IPS-20b (cell line): Measurements from ENCODE around the gene PSORS1C2.

Source experiments
- H3K27ac ChIP-seq: one replicate; pipeline ENCODE4 v1.5.1; 2013; ENCODE audit warnings: low read length
- H3K27me3 ChIP-seq: 2 replicates; pipeline ENCODE4 v1.6.1; 2013; ENCODE audit warnings: mild to moderate bottlenecking, low read length, inconsistent platforms; ENCODE audit not compliant: insufficient read depth
- H3K36me3 ChIP-seq: 2 replicates; pipeline ENCODE4 v1.6.1; 2013; ENCODE audit warnings: low read depth, mild to moderate bottlenecking, inconsistent platforms, low read length, moderate library complexity; ENCODE audit not compliant: insufficient read depth
- H3K4me1 ChIP-seq: 2 replicates; pipeline ENCODE4 v1.6.1; 2013; ENCODE audit warnings: mild to moderate bottlenecking, control low read depth, inconsistent platforms, low read length, moderate library complexity; ENCODE audit not compliant: insufficient read depth
- H3K4me3 ChIP-seq: 2 replicates; pipeline ENCODE4 v1.5.1; 2013; ENCODE audit warnings: mild to moderate bottlenecking, low read length, inconsistent platforms
- H3K9ac ChIP-seq: 2 replicates; pipeline ENCODE4 v1.6.1; 2013; ENCODE audit warnings: low read depth, mild to moderate bottlenecking, inconsistent platforms, low read length, moderate library complexity
- H3K9me3 ChIP-seq: 2 replicates; pipeline ENCODE4 v1.6.1; 2013; ENCODE audit warnings: mild to moderate bottlenecking, low read depth, low read length, inconsistent platforms; ENCODE audit not compliant: insufficient read depth

PSORS1C2 gene

GRCh38 chr6:31096215-31096614 lies 42.7 kb downstream of the PSORS1C2 start:
- Histone ChIP-seq H3K4me1 (peaks cover 3% of the 10 kb centered on the region; the same call in 1 of the 2 replicates), H3K4me3 (no peak overlapping the region), H3K9ac (no peak overlapping the region), H3K36me3 (no peaks in the 10 kb centered on the region), H3K9me3 (no peaks in the 10 kb centered on the region), H3K27me3 (no peaks in the 10 kb centered on the region), H3K27ac (no peak overlapping the region)

DNA sequence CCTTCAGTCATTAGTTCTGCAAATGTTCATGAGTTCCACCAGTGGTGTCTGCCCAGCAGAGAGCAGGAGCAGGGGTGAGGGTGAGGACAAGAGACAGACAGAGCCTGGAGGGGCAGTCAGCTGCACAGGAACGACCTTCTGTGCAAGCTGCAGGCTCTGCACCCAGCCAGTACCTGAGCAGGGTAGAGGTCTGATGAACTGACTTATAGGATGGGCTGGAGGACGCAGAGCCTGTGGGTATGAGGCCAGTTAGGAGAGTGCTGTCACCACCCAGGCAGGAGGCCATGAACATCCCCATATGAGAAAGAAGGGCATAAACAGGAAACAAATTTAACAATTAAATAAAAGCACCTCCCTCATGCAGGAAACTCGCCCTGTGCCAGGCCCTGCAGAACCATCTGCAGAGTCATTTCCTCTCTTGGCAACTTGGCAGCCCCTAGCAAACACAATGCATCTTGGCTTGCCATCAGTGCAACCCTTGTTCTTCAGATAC lies 44.4 kb downstream of the PSORS1C2 start:
- no peak overlapping the region for H3K4me3 ChIP-seq
- H3K36me3 ChIP-seq: no peaks in the 10 kb centered on the region
- no peak overlapping the region for H3K9ac ChIP-seq
- no peaks in the 10 kb centered on the region for H3K9me3 ChIP-seq
- H3K27me3 ChIP-seq: no peaks in the 10 kb centered on the region
- no peak overlapping the region for H3K27ac ChIP-seq
- peaks cover 3% of the 10 kb centered on the region; the same call in 1 of the 2 replicates for H3K4me1 ChIP-seq

DNA sequence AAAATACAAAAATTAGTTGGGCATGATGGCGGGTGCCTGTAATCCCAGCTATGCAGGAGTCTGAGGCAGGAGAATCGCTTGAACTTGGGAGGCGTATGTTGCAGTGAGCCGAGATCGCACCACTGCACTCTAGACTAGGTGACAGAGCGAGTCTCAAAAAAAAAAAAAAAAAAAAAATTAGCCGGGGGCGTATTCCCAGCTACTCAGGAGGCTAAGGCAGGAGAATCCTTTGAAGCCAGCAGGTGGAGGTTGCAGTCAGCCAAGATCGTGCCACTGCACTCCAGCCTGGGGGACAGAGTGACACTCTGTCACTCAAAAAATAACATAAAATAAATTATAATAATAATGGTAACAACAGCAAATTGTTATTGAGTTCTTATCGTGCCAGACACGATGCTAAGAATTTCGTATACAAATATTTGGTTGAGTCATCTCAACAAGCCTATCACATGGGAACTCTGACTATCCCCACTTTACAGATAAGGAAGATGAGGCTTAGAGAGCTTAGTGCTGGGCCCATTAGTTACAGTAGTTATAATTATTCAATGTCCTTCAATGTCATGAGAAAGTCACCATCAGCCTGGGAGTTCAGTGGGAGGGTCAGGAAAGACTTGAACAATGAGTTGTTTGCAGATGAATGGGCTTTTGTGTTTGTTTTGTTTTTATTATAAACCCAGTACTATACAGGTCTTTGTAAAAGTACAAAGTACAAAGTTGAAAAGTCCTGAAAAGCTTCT lies 45.9 kb downstream of the PSORS1C2 start:
- no peaks in the 10 kb centered on the region for H3K36me3 ChIP-seq
- no peaks in the 10 kb centered on the region for H3K9me3 ChIP-seq
- no peak overlapping the region for H3K4me3 ChIP-seq
- no peaks in the 10 kb centered on the region for H3K27me3 ChIP-seq
- peaks cover 3% of the 10 kb centered on the region; the same call in 1 of the 2 replicates for H3K4me1 ChIP-seq
- no peak overlapping the region for H3K27ac ChIP-seq
- H3K9ac ChIP-seq: no peak overlapping the region

DNA sequence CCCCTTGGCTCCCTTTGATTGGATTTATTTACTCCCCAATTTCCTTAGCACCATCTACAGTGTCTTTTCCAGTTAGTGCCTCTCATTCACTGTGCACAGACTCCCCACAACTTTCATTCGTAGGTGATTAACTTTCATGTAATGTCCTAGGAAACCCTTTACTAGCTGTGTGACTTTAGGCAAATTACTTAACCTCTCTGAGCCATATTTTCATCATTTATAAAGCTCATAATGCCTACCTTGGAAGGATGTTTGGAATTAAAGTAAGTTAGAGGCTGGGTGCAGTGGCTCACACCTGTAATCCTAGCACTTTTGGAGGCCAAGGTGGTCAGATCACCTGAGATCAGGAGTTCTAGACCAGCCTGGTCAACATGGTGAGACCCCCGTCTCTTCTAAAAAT lies 46.6 kb downstream of the PSORS1C2 start:
- Histone ChIP-seq H3K4me1 (peaks cover 4% of the 10 kb centered on the region; the same call in 1 of the 2 replicates), H3K4me3 (no peak overlapping the region), H3K9me3 (no peaks in the 10 kb centered on the region)

DNA sequence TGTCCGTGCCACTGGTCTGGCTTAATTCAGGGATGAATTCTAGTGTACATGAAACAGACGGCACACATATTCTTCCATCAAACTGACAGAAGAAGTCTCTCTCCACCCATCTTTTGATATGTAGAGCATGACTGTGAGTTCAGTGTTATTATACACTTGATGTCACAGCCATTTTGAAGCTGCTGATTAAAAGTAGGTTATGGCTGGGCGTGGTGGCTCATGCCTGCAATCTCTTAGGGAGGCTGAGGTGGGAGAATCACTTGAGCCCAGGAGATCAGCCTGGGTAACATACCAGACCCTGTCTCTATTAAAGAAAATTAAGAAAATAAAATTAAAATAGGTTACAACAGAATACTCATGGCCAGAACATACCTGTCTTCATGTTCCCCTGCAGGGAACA lies 47.2 kb downstream of the PSORS1C2 start:
- H3K9ac ChIP-seq: no peak overlapping the region
- H3K36me3 ChIP-seq: no peaks in the 10 kb centered on the region
- no peak overlapping the region for H3K4me3 ChIP-seq
- no peak overlapping the region for H3K27ac ChIP-seq
- peaks cover 6% of the 10 kb centered on the region; the same call in 1 of the 2 replicates for H3K4me1 ChIP-seq
- no peaks in the 10 kb centered on the region for H3K9me3 ChIP-seq
- H3K27me3 ChIP-seq: 0 out of 2 replicates have a peak, but pooled peaks cover 5% of the 10 kb centered on the region

More for the DNA sequence above, 46.6 kb downstream of the PSORS1C2 start:
- no peak overlapping the region for H3K9ac ChIP-seq
- no peaks in the 10 kb centered on the region for H3K36me3 ChIP-seq
- H3K27ac ChIP-seq: no peak overlapping the region
- no peaks in the 10 kb centered on the region for H3K27me3 ChIP-seq

- H3K27me3 ChIP-seq: 0 out of 2 replicates have a peak, but pooled peaks cover 6% of the 10 kb centered on the region
These were observed 47.9 kb downstream of the PSORS1C2 start for GRCh38 chr6:31090973-31091364.

DNA sequence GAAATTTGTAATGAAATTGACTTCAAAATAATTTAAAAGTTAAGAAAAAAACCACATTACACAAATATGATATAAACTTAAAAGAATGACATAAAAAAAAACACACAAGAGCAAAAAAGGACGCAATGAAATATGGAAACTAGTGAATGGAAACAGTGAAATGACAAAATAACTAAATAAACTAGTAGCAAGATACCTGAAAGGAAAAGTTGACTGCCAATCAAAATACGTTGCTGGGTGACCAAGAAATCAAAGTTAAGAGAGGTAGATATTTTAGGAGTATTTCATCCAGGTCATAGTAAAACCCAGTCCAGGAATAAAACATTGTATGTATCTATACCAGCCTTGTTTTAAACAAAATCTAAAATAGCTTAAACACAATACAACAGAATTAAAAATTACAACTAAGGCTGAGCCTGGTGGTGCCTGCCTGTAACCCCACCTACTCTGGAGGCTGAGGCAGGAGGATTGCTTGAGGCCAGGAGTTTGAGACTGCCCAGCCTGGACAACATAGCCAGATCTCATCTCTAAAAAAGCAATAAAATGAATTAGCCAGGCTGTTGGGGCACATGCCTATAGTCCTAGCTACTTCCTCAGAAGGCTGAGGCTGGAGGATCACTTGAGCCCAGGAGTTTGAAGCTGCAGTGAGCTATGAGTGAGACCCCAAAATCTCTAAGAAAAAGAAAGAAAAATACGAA lies 48.4 kb downstream of the PSORS1C2 start:
- H3K36me3 ChIP-seq: no peaks in the 10 kb centered on the region
- 0 out of 2 replicates have a peak, but pooled peaks cover 6% of the 10 kb centered on the region for H3K27me3 ChIP-seq
- no peaks in the 10 kb centered on the region for H3K9me3 ChIP-seq
- no peak overlapping the region for H3K27ac ChIP-seq
- H3K4me1 ChIP-seq: peaks cover 6% of the 10 kb centered on the region; the same call in 1 of the 2 replicates
- no peak overlapping the region for H3K4me3 ChIP-seq
- no peak overlapping the region for H3K9ac ChIP-seq

More at GRCh38 chr6:31090973-31091364, 47.9 kb downstream of the PSORS1C2 start:
- H3K27ac ChIP-seq: no peak overlapping the region
- H3K9me3 ChIP-seq: no peaks in the 10 kb centered on the region
- no peak overlapping the region for H3K4me3 ChIP-seq
- H3K36me3 ChIP-seq: no peaks in the 10 kb centered on the region
- H3K4me1 ChIP-seq: peaks cover 6% of the 10 kb centered on the region; the same call in 1 of the 2 replicates
- H3K9ac ChIP-seq: no peak overlapping the region
